Gastrocnemius medialis (tissue), 4 donors: ENCODE measurements around the gene BCL2.

Experiments
- CTCF ChIP-seq, 5 experiments: fragments of 450-650 bp in 3 of 5; fragments of 200-600 bp in 2 of 5; sonication (generic) in 2 of 5; IDR thresholded peaks in 4 of 5; conservative IDR thresholded peaks in 1 of 5; 1 replicate in 4 of 5; 2 replicates in 1 of 5; pipeline ENCODE4 v1.5.1; 2016 to 2019; ENCODE audit warnings: antibody characterized with exemption in 5 of 5, mild to moderate bottlenecking in 3 of 5, moderate library complexity in 3 of 5
- POLR2A ChIP-seq, 2 donors: fragments of 450-650 bp; IDR thresholded peaks; one replicate each; pipeline ENCODE4 v1.6.1; 2017; ENCODE audit warnings: antibody characterized with exemption in 2 of 2, mild to moderate bottlenecking in 2 of 2, moderate library complexity in 2 of 2

GRCh38 chr18:63247506-63247905 is 72.1 kb downstream of the BCL2 start:
- TF ChIP-seq CTCF (IDR thresholded peaks at IDR 0.05 in 4 of 5, conservative IDR thresholded peaks at IDR 0.05 in 1 of 5) (no peak), POLR2A (IDR thresholded peaks at IDR 0.05) (no peak)
